HG03139 (cell line): ENCODE data around the gene ADAMTSL1.

Experiments
- ATAC-seq: cut with Tn5 transposase; IDR thresholded peaks from one replicate; pipeline ENCODE4 v1.9.1; 2021; ENCODE audit not compliant: unreplicated experiment

ADAMTSL1 gene

GRCh38 chr9:18798106-18798505 lies 324.2 kb downstream of the ADAMTSL1 start:
- no peak for ATAC-seq

- no peak for ATAC-seq
These were observed 324.7 kb downstream of the ADAMTSL1 start for GRCh38 chr9:18798508-18799290.

GRCh38 chr9:18799428-18799827 lies 325.5 kb downstream of the ADAMTSL1 start:
- no peak for ATAC-seq

- ATAC-seq, result no peak
These were observed 326.6 kb downstream of the ADAMTSL1 start for GRCh38 chr9:18800579-18800978.

GRCh38 chr9:18805386-18805785 lies 331.4 kb downstream of the ADAMTSL1 start:
- no peak for ATAC-seq

GRCh38 chr9:18806232-18807080 lies 332.5 kb downstream of the ADAMTSL1 start:
- ATAC-seq, result no peak

GRCh38 chr9:18810581-18810980 lies 336.6 kb downstream of the ADAMTSL1 start:
- no peak for ATAC-seq

- no peak for ATAC-seq
These were observed 337.2 kb downstream of the ADAMTSL1 start for GRCh38 chr9:18811171-18811570.

GRCh38 chr9:18819418-18819817 lies 345.5 kb downstream of the ADAMTSL1 start:
- no peak for ATAC-seq

GRCh38 chr9:18820566-18821095 lies 346.7 kb downstream of the ADAMTSL1 start:
- no peak for ATAC-seq

GRCh38 chr9:18821788-18822187 lies 347.8 kb downstream of the ADAMTSL1 start:
- ATAC-seq, result no peak

- ATAC-seq, result no peak
These were observed 348.9 kb downstream of the ADAMTSL1 start for GRCh38 chr9:18822850-18823249.

- no peak for ATAC-seq
These were observed 350.2 kb downstream of the ADAMTSL1 start for GRCh38 chr9:18824095-18824666.

- no peak for ATAC-seq
These were observed 351.8 kb downstream of the ADAMTSL1 start for GRCh38 chr9:18825656-18826170.

- ATAC-seq, result no peak
These were observed 352.3 kb downstream of the ADAMTSL1 start for GRCh38 chr9:18826248-18826647.

GRCh38 chr9:18829066-18829465 lies 355.1 kb downstream of the ADAMTSL1 start:
- no peak for ATAC-seq

GRCh38 chr9:18829873-18830272 lies 355.9 kb downstream of the ADAMTSL1 start:
- ATAC-seq, result no peak

GRCh38 chr9:18834740-18835361 lies 360.9 kb downstream of the ADAMTSL1 start:
- no peak for ATAC-seq

- no peak for ATAC-seq
These were observed 363.4 kb downstream of the ADAMTSL1 start for GRCh38 chr9:18837402-18837801.

GRCh38 chr9:18847576-18848275 lies 373.8 kb downstream of the ADAMTSL1 start:
- ATAC-seq, result no peak
